HepG2 (cell line): ENCODE results near the gene NPSR1. TPM values are rescaled to one million over a fixed set of nuclear protein-coding genes. Genes with fewer than 3 reads are reported as not detected.

Source experiments
- ATAC-seq: fragments of 200-7000 bp; cut with Tn5 transposase; 3 replicates; pipeline ENCODE4 v1.9.1; 2020; ENCODE audit warnings: mild to moderate bottlenecking, moderate library complexity
- BruUV-seq: library from RNA; stranded (reverse); fragments of 400-500 nt; replicated peaks from 2 replicates; lab custom pipeline; 2021; lab: Mats Ljungman, UMichigan
- CTCF ChIA-PET: fragments of 300-600 bp; formaldehyde crosslinking; extraction: SDS; loops from one replicate; lab custom pipeline; 2021; ENCODE audit warnings: low total read pairs, inconsistent platforms, low intra/inter-chr PET ratio; lab: Yijun Ruan, JAX
- POLR2A ChIA-PET: fragments of 350-600 bp; sonication (Branson Sonifier 250); formaldehyde crosslinking; loops from one replicate; lab custom pipeline; 2020; ENCODE audit warnings: antibody characterized with exemption, inconsistent platforms; lab: Yijun Ruan, JAX
- DNase-seq: peaks from one replicate; pipeline ENCODE4 v3.0.0-alpha.2; 2015; ENCODE audit warnings: low spot score
- FAIRE-seq: peaks from 3 replicates; lab custom pipeline; 2011; peaks lifted over from hg19 to GRCh38; lab: Jason Lieb, UNC
- H2AFZ ChIP-seq: one replicate; pipeline ENCODE4 v1.6.1; 2011; ENCODE audit warnings: low read length, inconsistent platforms
- H3K27ac ChIP-seq: fragments of 300-600 bp; 3 replicates; pipeline ENCODE4 v1.8.0; 2011; ENCODE audit warnings: mixed run types, mild to moderate bottlenecking, mixed read lengths, low read length, inconsistent platforms; ENCODE audit not compliant: insufficient read depth; ENCODE audit errors: extremely low read length
- H3K27me3 ChIP-seq, 2 experiments: fragments of 200-600 bp in 1 of 2; 2 replicates in 1 of 2; 3 replicates in 1 of 2; pipeline versions ENCODE4 v1.6.0 to v1.8.0; 2011; ENCODE audit warnings: low read length in 2 of 2, mild to moderate bottlenecking in 2 of 2, moderate library complexity in 2 of 2, inconsistent platforms in 1 of 2; ENCODE audit not compliant: insufficient read depth in 2 of 2, control insufficient read depth in 1 of 2
- H3K36me3 ChIP-seq, 2 experiments: fragments of 200-600 bp in 1 of 2; replicated peaks in 1 of 2; 2 replicates in 1 of 2; 3 replicates in 1 of 2; pipeline versions ENCODE4 v1.5.1 to v1.8.0; 2011; ENCODE audit warnings: low read length in 2 of 2, inconsistent platforms in 1 of 2; ENCODE audit not compliant: insufficient read depth in 2 of 2, control insufficient read depth in 1 of 2
- H3K4me1 ChIP-seq: 2 replicates; pipeline ENCODE4 v1.5.1; 2012; ENCODE audit warnings: low read length, inconsistent platforms; ENCODE audit not compliant: insufficient read depth
- H3K4me2 ChIP-seq: 2 replicates; pipeline ENCODE4 v1.6.0; 2011; ENCODE audit warnings: low read depth, low read length, inconsistent platforms
- H3K4me3 ChIP-seq, 3 experiments: fragments of 200-600 bp in 1 of 3; sonication (generic), shearing (Covaris generic) in 1 of 3; replicated peaks in 1 of 3; 2 replicates each; pipeline ENCODE4 v1.5.1; 2011 to 2016; ENCODE audit warnings: low read length in 3 of 3, inconsistent platforms in 2 of 3, low read depth in 2 of 3, mild to moderate bottlenecking in 2 of 3, control low read depth in 1 of 3, mixed read lengths in 1 of 3; ENCODE audit not compliant: insufficient read depth in 1 of 3
- H3K79me2 ChIP-seq: one replicate; pipeline ENCODE4 v1.6.1; 2011; ENCODE audit warnings: low read length, inconsistent platforms; ENCODE audit not compliant: insufficient read depth
- H3K9ac ChIP-seq: 2 replicates; pipeline ENCODE4 v1.6.0; 2011; ENCODE audit warnings: mild to moderate bottlenecking, low read depth, low read length, inconsistent platforms; ENCODE audit not compliant: insufficient read depth
- H3K9me3 ChIP-seq: 2 replicates; pipeline ENCODE4 v1.5.1; 2012; ENCODE audit warnings: mild to moderate bottlenecking, low read length
- H4K20me1 ChIP-seq: 2 replicates; pipeline ENCODE4 v1.6.0; 2011; ENCODE audit warnings: inconsistent platforms, mild to moderate bottlenecking, low read length, moderate library complexity; ENCODE audit not compliant: insufficient read depth
- ARID5B ChIP-seq: IDR thresholded peaks from 2 replicates; pipeline ENCODE4 v1.4.0; 2020; ENCODE audit warnings: mild to moderate bottlenecking, missing genetic modification reagents
- ARNT2 ChIP-seq: sonication (generic); formaldehyde crosslinking; IDR thresholded peaks from 2 replicates; pipeline ENCODE4 v1.8.0; 2022; ENCODE audit warnings: mild to moderate bottlenecking, low read depth, missing genetic modification reagents, moderate library complexity
- CENPX ChIP-seq: sonication (generic); formaldehyde crosslinking; IDR thresholded peaks from 2 replicates; pipeline ENCODE4 v1.9.0; 2021; ENCODE audit warnings: mild to moderate bottlenecking, missing genetic modification reagents, moderate library complexity
- ETV6 ChIP-seq: sonication (generic); formaldehyde crosslinking; conservative IDR thresholded peaks from 2 replicates; pipeline ENCODE4 v1.4.0; 2020; ENCODE audit warnings: missing genetic modification reagents
- HNRNPLL ChIP-seq: fragments of 200-400 bp; formaldehyde crosslinking; IDR thresholded peaks from 2 replicates; pipeline ENCODE4 v1.6.1; 2017; ENCODE audit warnings: mild to moderate bottlenecking, low read depth, low read length; ENCODE audit not compliant: poor library complexity, severe bottlenecking
- KAT7 ChIP-seq: IDR thresholded peaks from 2 replicates; pipeline ENCODE4 v1.6.1; 2018; ENCODE audit warnings: borderline replicate concordance, missing compliant biosample characterization
- POLR2G ChIP-seq: fragments of 200-400 bp; formaldehyde crosslinking; IDR thresholded peaks from 2 replicates; pipeline ENCODE4 v1.6.1; 2018; ENCODE audit warnings: mild to moderate bottlenecking, low read depth, low read length, moderate library complexity
- ZFP62 ChIP-seq: sonication (generic); formaldehyde crosslinking; IDR thresholded peaks from 2 replicates; pipeline ENCODE4 v1.4.0; 2020; ENCODE audit warnings: missing genetic modification reagents
- ZNF251 ChIP-seq: sonication (generic); formaldehyde crosslinking; IDR thresholded peaks from 2 replicates; pipeline ENCODE4 v1.9.0; 2021; ENCODE audit warnings: mild to moderate bottlenecking, missing genetic modification reagents
- ZNF367 ChIP-seq: sonication (generic); formaldehyde crosslinking; IDR thresholded peaks from 2 replicates; pipeline ENCODE4 v1.4.0; 2020; ENCODE audit warnings: missing genetic modification reagents, borderline replicate concordance
- ZNF724P ChIP-seq: sonication (generic); formaldehyde crosslinking; IDR thresholded peaks from 2 replicates; pipeline ENCODE4 v1.8.0; 2022; ENCODE audit warnings: missing genetic modification reagents, borderline replicate concordance
- WGBS: methylation state at CpG from one replicate; pipeline ENCODE4 v1.1.6; 2017; ENCODE audit warnings: low lambda C conversion rate; 5-methylcytosine and 5-hydroxymethylcytosine counted together
- in situ Hi-C: cut with HindIII; loops from 2 replicates; pipeline ENCODE4 v1.10.0; 2017; ENCODE audit warnings: low pct_unique_long_range_greater_than_20kb; ENCODE audit not compliant: extremely low pct_ligation_motif_present
- intact Hi-C: fragments of 100-400 bp; cut with micrococcal nuclease; formaldehyde crosslinking; loops from one replicate; pipeline ENCODE4 v1.10.0; 2022; ENCODE audit not compliant: unreplicated experiment
- polyA plus RNA-seq, 8 experiments: library from polyadenylated mRNA; depleted of rRNA in 3 of 8; stranded (reverse) in 7 of 8; unstranded in 1 of 8; fragments of >200 nt; fragmentation: Illumina TruSeq in 4 of 8; extraction: Trizol in 4 of 8; gene quantifications; 2 replicates each; pipeline versions ENCODE4 v1.2.1 to v1.2.3, GENCODE V29; 2011 to 2016; ENCODE audit warnings: low read depth in 4 of 8, missing spikeins in 1 of 8, mixed read lengths in 1 of 8; ENCODE audit not compliant: insufficient read depth in 1 of 8
- total RNA-seq, 5 experiments: library from RNA; depleted of rRNA; stranded (reverse); fragments of >200 nt; fragmentation: Illumina TruSeq; extraction: Trizol; gene quantifications; 2 replicates each; pipeline ENCODE4 v1.2.3, GENCODE V29; 2016; ENCODE audit warnings: low read depth in 1 of 5
- TF ChIP-seq, protein P1 (sequence below): fragments of 450-650 bp; IDR thresholded peaks from 2 replicates; pipeline ENCODE4 v1.6.1; 2017

The NPSR1 gene
- total and polyA plus RNA-seq, 2 of the 13 experiments (the other 11 are each of a cell fraction or from before 2014, with no cell fraction given): not detected

- FAIRE-seq (no peak), DNase-seq (no peak), ATAC-seq (no peak)
- Histone ChIP-seq H3K79me2 (no peaks in the 10 kb centered on the region), H3K27ac (no peak overlapping the region), H3K4me3 (no peak overlapping the region), H3K27me3 (peaks cover 0 to 15% of the 10 kb centered on the region in 2 experiments; a peak in 2 of 5 replicates), H3K9ac (no peak overlapping the region), H3K9me3 (no peaks in the 10 kb centered on the region), H4K20me1 (no peaks in the 10 kb centered on the region), H3K36me3 (no peaks in the 10 kb centered on the region), H3K4me1 (peaks cover 11% of the 10 kb centered on the region; the same call in 1 of the 2 replicates), H3K4me2 (no peak overlapping the region), H2AFZ (no peak overlapping the region)
- POLR2A ChIA-PET: no interaction called here
- CTCF ChIA-PET: no interaction called here
- WGBS: 0% methylated on average over 2 of the region's 2 CpGs
- in situ Hi-C loops: no loop called here
- intact Hi-C loops: no loop called here
- TF ChIP-seq ETV6 (CRISPR knock-in tag) (no peak), ZNF251 (CRISPR knock-in tag) (no peak), POLR2G (no peak), ZFP62 (CRISPR knock-in tag) (no peak), CENPX (CRISPR knock-in tag) (no peak), HNRNPLL (no peak), KAT7 (CRISPR knock-in tag) (no peak), ZNF724P (CRISPR knock-in tag) (no peak), ARID5B (CRISPR knock-in tag) (no peak), ZNF367 (CRISPR knock-in tag) (no peak), ARNT2 (CRISPR knock-in tag) (no peak)
- TF ChIP-seq, protein P1, sequence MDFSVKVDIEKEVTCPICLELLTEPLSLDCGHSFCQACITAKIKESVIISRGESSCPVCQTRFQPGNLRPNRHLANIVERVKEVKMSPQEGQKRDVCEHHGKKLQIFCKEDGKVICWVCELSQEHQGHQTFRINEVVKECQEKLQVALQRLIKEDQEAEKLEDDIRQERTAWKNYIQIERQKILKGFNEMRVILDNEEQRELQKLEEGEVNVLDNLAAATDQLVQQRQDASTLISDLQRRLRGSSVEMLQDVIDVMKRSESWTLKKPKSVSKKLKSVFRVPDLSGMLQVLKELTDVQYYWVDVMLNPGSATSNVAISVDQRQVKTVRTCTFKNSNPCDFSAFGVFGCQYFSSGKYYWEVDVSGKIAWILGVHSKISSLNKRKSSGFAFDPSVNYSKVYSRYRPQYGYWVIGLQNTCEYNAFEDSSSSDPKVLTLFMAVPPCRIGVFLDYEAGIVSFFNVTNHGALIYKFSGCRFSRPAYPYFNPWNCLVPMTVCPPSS: no peak
- no TSS peak for BruUV-seq
Measured at GRCh38 chr7:34837801-34838201, 179.8 kb downstream of the NPSR1 start.
